Psoas muscle (tissue), 8 donors: ENCODE results near the gene IL17REL. TPM values are rescaled to one million over a fixed set of nuclear protein-coding genes. Genes with fewer than 3 reads are reported as not detected.
A peak's percentile ranks its signal among the peaks of the same experiment; 100 is the strongest.

Experiments used
- ATAC-seq, 4 donors: fragments of 200-7000 bp; cut with Tn5 transposase; one replicate each; pipeline ENCODE4 v1.9.1; 2020; ENCODE audit warnings: moderate library complexity in 3 of 4, mild to moderate bottlenecking in 2 of 4
- DNase-seq, 2 donors: peaks; one replicate each; pipeline ENCODE4 v3.0.0-alpha.2; 2020
- H3K27ac ChIP-seq: fragments of 200-600 bp; one replicate; pipeline ENCODE4 v1.8.0; 2022
- H3K27me3 ChIP-seq, 3 donors: fragments of 200-600 bp in 1 of 3; one replicate each; pipeline versions ENCODE4 v1.6.1 to v1.8.0; 2013 to 2022; ENCODE audit warnings: low read length in 2 of 3, mild to moderate bottlenecking in 2 of 3, moderate library complexity in 1 of 3; ENCODE audit not compliant: insufficient read depth in 3 of 3
- H3K36me3 ChIP-seq, 2 donors: fragments of 200-600 bp in 1 of 2; one replicate each; pipeline versions ENCODE4 v1.6.1 to v1.8.0; 2013 to 2022; ENCODE audit warnings: low read depth in 1 of 2, mild to moderate bottlenecking in 1 of 2, moderate library complexity in 1 of 2; ENCODE audit not compliant: insufficient read depth in 1 of 2
- H3K4me1 ChIP-seq: fragments of 200-600 bp; one replicate; pipeline ENCODE4 v1.8.0; 2022
- H3K4me3 ChIP-seq: fragments of 200-600 bp; one replicate; pipeline ENCODE4 v1.8.0; 2022; ENCODE audit warnings: mild to moderate bottlenecking
- H3K9me3 ChIP-seq: fragments of 200-600 bp; one replicate; pipeline ENCODE4 v1.8.0; 2022
- CTCF ChIP-seq: fragments of 200-600 bp; IDR thresholded peaks from one replicate; pipeline ENCODE4 v1.8.0; 2022; ENCODE audit warnings: antibody characterized with exemption
- WGBS, 3 donors: extraction: QIAGEN DNeasy Blood & Tissue Kit; methylation state at CpG; one replicate each; pipeline versions ENCODE4 v1.1.6 to v1.1.7; 2013; 5-methylcytosine and 5-hydroxymethylcytosine counted together
- intact Hi-C, 2 donors: fragments of 100-400 bp; cut with DNase I; formaldehyde crosslinking; loops; one replicate each; pipeline versions ENCODE4 v1.11.0 to v1.14.2; 2022
- polyA plus RNA-seq, 3 donors: library from polyadenylated mRNA; stranded (reverse); fragments of 200-250 nt; gene quantifications; one replicate each; pipeline ENCODE4 v1.2.3, GENCODE V29; 2013
- total RNA-seq, 4 donors: library from RNA; stranded (reverse); fragmentation: NEBNext Ultra II Directional in 2 of 4; extraction: Animal tissue kit (Norgen Biotek cat#: 25700) in 2 of 4; gene quantifications; one replicate each; pipeline versions ENCODE4 v1.2.1 to v1.2.4, GENCODE V29; 2021 to 2023
- donor health status: healthy with polysubstance abuse.
- donor health status: DM: no; HTN: no; CAD: no; lungs with moderate emphysema.
- donor health status: Bipolar disorder and iron deficiency.
- donor health status: healthy.
- donor health status: DM: yes; HTN: yes; CAD: no.
- donor health status: DM: no; HTN: no; CAD: no.
- donor health status: DM: no; HTN: no; CAD: no.
- donor health status: DM: yes; HTN: yes; CAD: no.

Gene IL17REL
- total and polyA plus RNA-seq, 7 donors = not detected

GRCh38 chr22:50059881-50060262 lies 47.3 kb upstream of the IL17REL start:
- no peak for DNase-seq
- H3K4me1 ChIP-seq = peaks cover 3% of the 10 kb centered on the region
- no peak for TF ChIP-seq CTCF
- H3K27me3 ChIP-seq = peaks cover 0 to 44% (median 39%) of the 10 kb centered on the region in 3 donors
- intact Hi-C loops = no loop called here
- H3K27ac ChIP-seq = no peak overlapping the region
- H3K4me3 ChIP-seq = no peak overlapping the region
- H3K36me3 ChIP-seq = no peaks in the 10 kb centered on the region
- H3K9me3 ChIP-seq = no peaks in the 10 kb centered on the region
- WGBS, 3 donors = 67 to 75% (median 69%) methylated on average over 7 of the region's 7 CpGs
- no peak for ATAC-seq

- ATAC-seq = no peak
- no peak overlapping the region for H3K4me3 ChIP-seq
Measured at GRCh38 chr22:50058906-50059880, 46.6 kb upstream of the IL17REL start.

GRCh38 chr22:50058061-50058905 lies 45.7 kb upstream of the IL17REL start, which contains the start of gene TTLL8:
Gene TTLL8 (minus strand): TSS chr22:50058298.
- ATAC-seq (peak in 1 of 4 donors; percentile 26), DNase-seq (no peak)
- H3K9me3 ChIP-seq = peaks cover 5% of the 10 kb centered on the region
- no peak for TF ChIP-seq CTCF
- peaks cover 3% of the 10 kb centered on the region for H3K4me1 ChIP-seq
- no peak within 1 kb of the TSS for H3K27ac ChIP-seq
- intact Hi-C loops = no loop called here
- 5 to 26% (median 8%) methylated on average over 19 to 100 of the region's 102 CpGs for WGBS, 3 donors
- H3K36me3 ChIP-seq = no peaks in the 10 kb centered on the region
- H3K4me3 ChIP-seq = no peak within 1 kb of the TSS
- peaks cover 0 to 38% (median 35%) of the 10 kb centered on the region in 3 donors for H3K27me3 ChIP-seq

More at GRCh38 chr22:50058906-50059880, 46.6 kb upstream of the IL17REL start:
- WGBS, 3 donors = 5 to 12% (median 9%) methylated on average over 24 to 31 of the region's 31 CpGs
- DNase-seq = no peak
- Histone ChIP-seq H3K9me3 (no peaks in the 10 kb centered on the region), H3K27ac (no peak overlapping the region), H3K36me3 (no peaks in the 10 kb centered on the region), H3K27me3 (peaks cover 0 to 40% (median 34%) of the 10 kb centered on the region in 3 donors), H3K4me1 (peaks cover 3% of the 10 kb centered on the region)
- intact Hi-C loops = no loop called here
- TF ChIP-seq CTCF = no peak

- peaks cover 0 to 41% (median 34%) of the 10 kb centered on the region in 3 donors for H3K27me3 ChIP-seq
- no peak for ATAC-seq
Measured at GRCh38 chr22:50057278-50058060, 44.9 kb upstream of the IL17REL start.

More at GRCh38 chr22:50057278-50058060, 44.9 kb upstream of the IL17REL start:
- H3K27ac ChIP-seq = no peak overlapping the region
- no peak for DNase-seq
- no peak overlapping the region for H3K4me3 ChIP-seq
- no peaks in the 10 kb centered on the region for H3K36me3 ChIP-seq
- peaks cover 5% of the 10 kb centered on the region for H3K9me3 ChIP-seq
- no peak for TF ChIP-seq CTCF
- 77 to 82% (median 82%) methylated on average over 14 of the region's 14 CpGs for WGBS, 3 donors
- peaks cover 3% of the 10 kb centered on the region for H3K4me1 ChIP-seq
- intact Hi-C loops = no loop called here
